Dermis microvascular lymphatic vessel endothelial cell (primary cell): ENCODE results near the gene UNC45B. TPM values are rescaled to one million over a fixed set of nuclear protein-coding genes. Genes with fewer than 3 reads are reported as not detected.
"Not testable (repeated sequence)": the region's sequence is repeated elsewhere in the genome, so short reads cannot be mapped to it uniquely, and the experiment has no call there.

Experiments
- DNase-seq, 2 donors: peaks; one replicate each; pipeline versions ENCODE4 v3.0.0 to v3.0.0-alpha.2; 2010; ENCODE audit warnings: low read depth in 2 of 2
- total RNA-seq: library from RNA; depleted of rRNA; stranded (reverse); fragments of >200 nt; gene quantifications from 2 replicates; pipeline ENCODE4 v1.2.1, GENCODE V29; 2014

UNC45B gene
- total RNA-seq, 1 donor from 2014 or later, result under 0.01 TPM

GRCh38 chr17:35170968-35171771, 23.6 kb downstream of the UNC45B start:
- peak; percentile 28 to 44 for DNase-seq

- DNase-seq, result peak in 1 of 2 donors; percentile 30
Measured at GRCh38 chr17:35171834-35172233, 24.2 kb downstream of the UNC45B start.

- not testable (repeated sequence) for DNase-seq
Measured at GRCh38 chr17:35172321-35172720, 24.7 kb downstream of the UNC45B start.

- DNase-seq, result no peak
Measured at GRCh38 chr17:35174835-35175334, 27.3 kb downstream of the UNC45B start.

- DNase-seq, result no peak
Measured at GRCh38 chr17:35175638-35176415, 28.2 kb downstream of the UNC45B start.

GRCh38 chr17:35176897-35177296, 29.3 kb downstream of the UNC45B start:
- no peak for DNase-seq

GRCh38 chr17:35179379-35179778, 31.8 kb downstream of the UNC45B start:
- DNase-seq, result not testable (repeated sequence)

GRCh38 chr17:35183332-35183731, 35.7 kb downstream of the UNC45B start:
- no peak for DNase-seq

- no peak for DNase-seq
Measured at GRCh38 chr17:35184274-35184673, 36.7 kb downstream of the UNC45B start.

- no peak for DNase-seq
Measured at GRCh38 chr17:35185849-35186248, 38.2 kb downstream of the UNC45B start.

GRCh38 chr17:35187481-35187880, 39.9 kb downstream of the UNC45B start:
- DNase-seq, result no peak

- DNase-seq, result peak in 1 of 2 donors; percentile 5
Measured at GRCh38 chr17:35188111-35188510, 40.5 kb downstream of the UNC45B start.

- DNase-seq, result peak in 1 of 2 donors; percentile 12
Measured at GRCh38 chr17:35189291-35189690, 41.7 kb downstream of the UNC45B start.

GRCh38 chr17:35191001-35191695, 43.5 kb downstream of the UNC45B start:
- peak in 1 of 2 donors; percentile 30 for DNase-seq

- DNase-seq, result no peak
Measured at GRCh38 chr17:35192708-35193107, 45.1 kb downstream of the UNC45B start.

- DNase-seq, result not testable (repeated sequence)
Measured at GRCh38 chr17:35194001-35194400, 46.4 kb downstream of the UNC45B start, which contains the start of gene SLC35G3. Gene SLC35G3 (minus strand): TSS chr17:35194393. CDS start chr17:35194307, 86 bp downstream.

GRCh38 chr17:35195062-35195461, 47.4 kb downstream of the UNC45B start:
- DNase-seq, result not testable (repeated sequence)

GRCh38 chr17:35202582-35202981, 55.0 kb downstream of the UNC45B start:
- not testable (repeated sequence) for DNase-seq

- DNase-seq, result no peak
Measured at GRCh38 chr17:35210741-35211140, 63.1 kb downstream of the UNC45B start.

GRCh38 chr17:35212668-35213067, 65.1 kb downstream of the UNC45B start:
- DNase-seq, result no peak

- DNase-seq, result peak; percentile 17 to 39
Measured at GRCh38 chr17:35213412-35213940, 65.9 kb downstream of the UNC45B start.
